Pulmonary artery endothelial cell (primary cell): Measurements from ENCODE around the gene PC. TPM values are rescaled to one million over a fixed set of nuclear protein-coding genes. Genes with fewer than 3 reads are reported as not detected.

Experiments
- DNase-seq: peaks from one replicate; pipeline ENCODE4 v3.0.0-alpha.2; 2011; ENCODE audit warnings: low read depth, low spot score
- total RNA-seq: library from RNA; depleted of rRNA; stranded (reverse); fragments of >200 nt; gene quantifications from 2 replicates; pipeline ENCODE4 v1.2.3, GENCODE V29; 2014

Gene PC
- total RNA-seq, 1 donor from 2014 or later: 6.9 TPM

DNA sequence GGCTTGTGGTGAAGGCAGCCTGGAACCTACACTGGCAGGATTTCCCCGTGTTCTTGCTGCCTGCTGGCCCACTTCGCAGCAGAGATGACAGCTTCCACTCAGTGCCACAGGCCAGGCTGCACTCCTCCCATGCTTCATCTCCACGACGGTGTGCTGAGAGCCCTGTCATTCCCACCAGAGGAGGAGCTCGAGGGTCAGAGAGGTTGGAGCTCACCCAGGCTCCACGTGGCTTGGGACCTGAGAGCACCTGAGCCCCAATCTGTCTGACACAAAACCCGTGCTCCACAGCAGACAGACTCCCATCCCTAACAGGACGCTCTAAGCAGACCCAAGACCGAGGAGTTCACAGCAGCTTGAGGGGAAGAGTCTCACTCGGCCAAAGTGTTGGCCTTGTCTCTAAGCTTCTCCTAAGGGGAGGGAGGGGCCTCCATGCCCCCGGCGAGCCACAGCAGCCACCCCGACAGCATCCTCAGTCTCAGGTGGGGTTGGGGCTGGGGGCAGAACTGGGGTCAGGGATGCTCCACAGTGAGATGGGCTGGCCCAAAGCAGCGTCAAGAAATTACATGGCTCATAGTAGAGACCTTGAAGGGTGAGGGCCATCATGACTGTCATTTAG is 90.7 kb downstream of the PC start:
- DNase-seq: no peak

DNA sequence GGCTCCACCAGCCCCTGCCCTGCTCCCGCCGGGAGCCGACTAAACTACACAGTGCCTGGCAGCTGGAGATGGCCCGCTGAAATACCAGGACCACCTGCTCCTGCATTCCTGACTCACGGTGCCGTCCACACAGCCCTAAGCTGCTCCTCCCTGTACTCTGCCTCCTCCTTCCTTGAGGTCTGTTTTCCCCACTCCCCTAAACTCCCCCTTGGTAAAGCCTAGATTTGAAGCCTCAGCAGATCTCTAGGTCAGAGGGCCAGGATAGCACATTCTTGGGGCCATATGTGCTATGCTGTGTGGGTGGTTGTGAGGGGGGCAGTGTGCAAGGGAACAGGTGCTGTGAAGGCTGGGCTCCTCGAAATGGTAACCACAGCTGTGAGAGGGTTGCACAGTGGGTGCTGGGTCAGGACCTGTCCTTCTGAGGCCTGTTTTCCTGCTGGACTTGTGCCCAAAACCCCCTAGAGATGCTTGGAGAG is 91.6 kb downstream of the PC start:
- no peak for DNase-seq

DNA sequence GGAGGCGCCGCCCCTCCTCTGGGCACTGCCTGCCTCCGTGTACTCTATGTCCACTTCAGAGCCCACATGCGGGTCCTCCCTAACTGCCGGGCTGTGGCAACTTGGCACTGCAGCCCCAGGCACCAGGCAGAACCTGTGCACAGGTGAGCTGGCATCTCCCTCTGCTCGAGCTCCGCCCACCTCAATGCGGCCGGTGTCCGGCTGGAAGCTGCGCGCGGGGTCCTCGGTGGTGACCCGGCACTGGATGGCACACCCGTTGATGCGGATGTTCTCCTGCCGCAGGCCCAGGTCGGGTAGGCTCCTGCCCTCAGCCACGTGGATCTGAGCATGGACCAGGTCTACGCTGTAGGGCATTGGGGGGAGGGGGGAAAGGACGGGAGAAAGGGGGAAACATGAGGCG is 92.2 kb downstream of the PC start:
- DNase-seq: no peak

DNA sequence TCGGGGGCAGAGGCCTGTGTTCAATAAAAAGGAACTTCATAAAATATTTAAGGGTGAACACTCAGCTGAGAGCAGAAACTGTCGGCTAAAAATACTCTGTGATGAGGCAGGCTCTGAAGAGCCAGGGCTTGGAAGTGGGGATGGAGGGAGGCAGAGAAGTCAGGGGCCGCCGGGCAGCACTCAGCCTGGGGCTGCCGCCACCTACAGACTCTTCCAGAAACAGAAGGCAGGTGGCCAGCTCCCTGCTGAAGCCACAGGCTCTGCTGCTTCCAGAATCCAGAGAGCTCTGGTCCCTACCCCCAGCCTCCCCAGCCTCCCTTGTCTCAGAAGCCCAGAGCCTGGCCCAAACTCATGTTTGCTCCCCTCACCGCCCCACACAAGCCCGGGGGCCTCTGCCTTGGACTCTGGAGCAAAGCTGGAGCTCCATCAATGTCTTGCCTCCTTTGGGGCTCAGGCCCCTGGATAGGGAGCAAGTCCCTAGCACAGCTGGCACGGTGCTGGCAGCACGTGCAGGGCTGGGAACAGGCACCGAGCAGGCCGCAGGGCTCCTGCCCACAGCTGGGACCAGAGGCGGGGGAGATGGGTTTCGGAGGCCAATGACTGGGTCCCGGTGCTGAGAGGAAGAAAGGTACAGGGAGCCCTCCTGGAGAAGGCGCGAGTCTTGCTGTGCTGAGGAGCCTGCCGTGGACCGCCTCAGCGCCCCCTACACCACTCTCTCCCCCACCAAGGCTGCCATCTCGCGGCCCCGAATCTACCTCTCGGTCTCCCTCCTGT is 93.1 kb downstream of the PC start:
- no peak for DNase-seq

DNA sequence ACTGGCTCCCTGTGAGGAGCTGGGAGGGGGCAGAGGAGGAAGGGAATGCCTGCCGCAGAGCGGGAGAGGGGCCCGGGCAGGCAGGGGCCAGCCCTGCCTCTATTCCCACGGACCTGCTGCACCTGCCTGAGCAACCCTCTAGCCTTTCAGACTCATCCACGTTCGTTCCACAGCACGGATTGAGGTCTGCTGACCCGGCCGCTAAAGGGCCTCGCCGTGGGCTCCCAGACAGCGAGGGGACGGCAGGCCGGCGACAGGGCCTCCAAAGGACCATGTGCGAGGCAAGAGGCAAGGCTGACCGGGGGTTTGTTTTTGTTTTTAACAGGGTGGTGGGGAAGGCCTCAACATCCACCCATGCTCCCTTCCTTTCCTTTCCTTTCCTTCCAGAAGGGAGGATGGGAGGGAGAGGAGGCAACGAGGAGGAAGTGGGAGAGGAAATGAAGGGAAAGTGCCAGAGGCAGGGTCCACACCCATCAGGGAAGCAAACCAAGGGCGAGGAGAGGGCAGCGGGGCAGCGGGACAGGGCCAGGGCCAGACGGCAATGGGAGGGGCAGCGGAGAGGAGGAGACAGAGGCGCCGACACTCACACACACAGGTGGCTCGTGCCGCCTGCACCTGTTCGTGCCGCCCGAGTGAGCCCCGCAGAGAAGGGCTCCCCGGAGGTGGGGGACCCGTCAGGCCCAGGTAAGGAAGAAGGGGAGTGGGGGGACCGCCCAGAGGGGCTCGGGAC is 93.8 kb downstream of the PC start:
- DNase-seq: no peak

DNA sequence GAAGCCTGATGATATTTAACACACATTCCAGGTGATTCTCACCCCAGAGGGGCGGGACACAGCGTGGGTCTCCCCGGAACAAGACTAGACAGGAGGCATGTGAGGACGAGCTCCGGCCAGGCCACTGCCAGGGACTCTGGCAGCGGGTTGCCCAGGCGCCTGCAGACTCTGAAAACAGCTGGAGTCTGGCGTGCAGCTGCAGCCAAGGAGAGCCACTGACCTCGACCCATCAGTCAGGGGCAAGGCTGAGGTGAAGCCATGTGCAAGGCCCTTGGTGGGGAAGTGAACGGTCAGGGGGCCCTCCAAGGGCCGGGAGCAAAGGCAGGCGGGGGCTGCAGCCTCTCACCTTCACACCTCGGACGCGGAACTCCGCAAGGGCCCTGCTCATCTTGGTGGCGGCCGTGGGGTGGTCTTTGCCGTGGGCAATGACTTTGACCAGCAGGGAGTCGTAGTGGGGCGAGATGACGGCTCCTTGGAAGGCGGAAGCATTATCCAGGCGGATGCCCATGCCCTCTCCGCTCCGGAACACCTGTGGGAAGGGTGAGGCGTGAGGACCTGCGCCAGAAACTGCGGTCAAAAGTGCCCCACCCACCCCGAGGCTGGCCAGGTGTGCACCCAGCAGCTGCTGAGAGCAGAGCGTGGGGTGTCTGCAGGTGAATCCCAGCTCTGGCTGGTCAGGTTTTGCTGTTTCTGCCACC is 94.6 kb downstream of the PC start:
- DNase-seq: no peak

DNA sequence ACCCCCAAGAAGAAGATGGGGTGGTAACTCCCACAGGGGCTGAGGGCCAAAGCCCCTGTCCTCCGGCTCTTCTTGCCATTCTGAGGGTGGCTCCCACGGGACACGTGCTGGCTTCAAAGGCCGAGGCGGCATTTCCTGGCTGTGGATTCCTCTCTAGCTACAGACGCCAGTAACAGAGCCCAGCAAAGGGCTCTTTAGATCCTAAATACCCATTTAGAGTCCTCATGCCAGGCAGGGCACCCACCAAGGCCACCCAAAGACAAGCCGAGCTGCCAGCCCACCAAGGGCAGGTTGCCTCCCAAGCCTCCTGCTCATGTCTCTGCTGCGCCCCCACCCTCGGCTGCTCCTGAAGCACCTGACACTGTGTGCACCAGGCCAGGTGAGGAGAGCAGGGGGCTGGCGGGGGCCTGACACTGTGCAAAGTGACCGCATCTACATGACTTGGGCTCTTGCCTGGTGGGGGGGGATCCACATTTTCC is 95.6 kb downstream of the PC start:
- DNase-seq: no peak

DNA sequence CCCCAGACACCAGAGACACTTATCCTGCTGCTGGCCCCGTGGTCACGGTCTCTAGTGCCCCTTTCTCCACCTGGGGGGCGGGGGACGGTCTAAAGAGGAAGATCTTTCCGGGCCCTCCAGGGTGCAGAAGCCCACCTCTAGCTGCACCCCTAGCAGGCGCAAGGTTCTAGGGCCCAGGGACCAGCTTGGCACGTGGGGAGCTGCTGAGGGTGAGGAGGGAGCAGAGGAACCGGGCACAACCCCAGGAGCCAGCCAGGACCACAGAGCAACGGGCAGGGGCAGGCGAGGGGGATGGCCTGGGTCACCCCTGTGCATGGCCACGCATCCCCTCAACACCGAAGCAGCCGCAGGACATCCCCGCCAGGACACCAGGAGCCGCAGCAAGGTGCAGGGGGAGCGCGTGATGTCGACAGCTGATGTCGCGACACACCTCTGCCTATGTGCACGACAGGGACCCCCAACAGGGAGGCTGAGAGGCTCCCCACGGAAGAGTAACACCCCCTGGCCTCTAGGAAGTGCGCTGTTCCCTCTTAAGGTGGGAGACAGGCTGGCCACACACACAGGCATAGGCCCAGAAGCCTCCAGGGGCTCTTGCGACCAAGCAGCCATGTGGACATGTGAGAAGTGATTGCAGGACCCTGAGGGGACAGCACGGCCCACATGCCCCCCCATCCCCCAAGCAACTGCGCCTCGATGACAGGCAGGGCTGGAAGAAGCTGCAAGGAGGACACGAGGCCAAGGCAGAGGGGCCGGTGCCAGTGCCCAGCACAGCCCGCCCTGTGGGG is 96.2 kb downstream of the PC start:
- no peak for DNase-seq

DNA sequence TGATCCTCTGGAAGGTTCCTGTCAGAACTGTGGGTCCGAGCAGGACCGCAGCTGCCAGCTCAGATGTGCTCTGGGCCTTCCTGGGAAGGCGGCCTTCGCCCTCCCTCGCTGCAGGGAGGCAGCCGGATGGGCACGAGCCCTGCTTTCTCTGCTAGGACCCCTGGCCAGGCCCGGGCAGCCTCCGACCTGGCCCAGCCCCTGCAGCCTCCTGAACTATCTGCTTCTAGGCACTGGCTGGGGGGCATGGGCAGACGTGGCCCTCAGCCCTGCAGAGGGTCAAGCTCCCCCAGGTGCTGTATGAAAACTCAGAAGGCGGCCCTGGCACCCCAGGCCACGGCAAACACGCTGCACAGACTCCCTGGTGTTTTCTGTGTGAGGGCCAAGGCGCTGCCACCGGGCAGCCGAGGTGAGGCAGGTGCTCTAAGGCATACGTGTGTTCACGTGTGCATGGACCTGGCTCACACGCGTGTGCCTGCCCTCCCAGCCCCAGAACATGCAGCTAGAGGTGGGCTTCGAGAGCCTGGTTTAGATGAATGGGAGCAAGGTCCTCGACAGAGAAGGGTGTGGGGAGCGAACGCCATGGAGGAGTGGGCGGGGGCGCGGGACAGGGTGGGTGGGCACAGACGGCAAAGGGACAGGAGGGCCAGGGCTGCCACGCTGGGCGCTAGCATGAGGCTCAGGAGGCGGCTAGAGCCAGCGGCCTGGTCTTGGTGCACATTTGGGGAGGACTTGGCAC is 97.0 kb downstream of the PC start:
- DNase-seq: no peak

DNA sequence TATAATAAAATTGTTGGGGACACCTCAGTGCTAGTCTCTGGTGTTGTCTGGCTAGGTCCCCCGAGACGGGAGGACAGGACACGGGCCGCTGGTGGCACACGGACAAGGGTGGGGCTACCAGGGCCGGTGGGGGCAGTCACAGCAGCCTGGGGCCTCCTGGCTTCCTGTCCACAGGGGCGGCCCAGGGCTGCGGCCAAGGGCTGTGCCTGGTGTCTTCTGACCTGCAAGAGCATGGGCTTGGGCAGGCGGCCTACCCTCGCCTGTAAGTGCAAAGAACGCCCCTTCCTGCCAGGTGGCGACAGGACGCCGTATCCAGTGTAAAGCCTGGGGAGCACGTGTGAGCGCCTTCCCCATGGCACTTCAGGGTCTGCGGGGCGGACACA is 97.7 kb downstream of the PC start:
- DNase-seq: no peak

DNA sequence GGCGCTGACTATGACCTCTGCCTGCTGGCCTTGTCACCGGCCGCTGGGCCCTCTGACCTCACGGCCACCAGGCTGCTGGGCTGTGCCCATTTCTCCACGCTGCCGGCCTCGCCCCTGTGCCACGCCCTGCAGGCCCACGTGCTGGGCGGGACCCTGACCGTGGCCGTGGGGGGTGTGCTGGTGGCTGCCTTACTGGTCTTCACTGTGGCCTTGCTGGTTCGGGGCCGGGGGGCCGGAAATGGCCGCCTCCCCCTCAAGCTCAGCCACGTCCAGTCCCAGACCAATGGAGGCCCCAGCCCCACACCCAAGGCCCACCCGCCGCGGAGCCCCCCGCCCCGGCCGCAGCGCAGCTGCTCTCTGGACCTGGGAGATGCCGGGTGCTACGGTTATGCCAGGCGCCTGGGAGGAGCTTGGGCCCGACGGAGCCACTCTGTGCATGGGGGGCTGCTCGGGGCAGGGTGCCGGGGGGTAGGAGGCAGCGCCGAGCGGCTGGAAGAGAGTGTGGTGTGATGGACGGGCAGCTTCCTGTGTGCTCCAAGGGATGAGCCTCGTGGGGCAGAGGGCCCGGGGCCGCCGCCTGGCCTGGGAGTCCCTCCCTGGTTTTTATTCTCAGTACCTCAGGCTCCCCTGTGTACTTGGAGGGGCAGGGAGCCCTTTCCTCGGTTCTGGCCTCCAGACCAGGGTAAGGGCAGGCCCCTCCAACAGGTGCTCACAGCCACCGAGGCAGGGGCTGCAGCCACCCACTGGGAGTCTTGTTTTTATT is 98.3 kb downstream of the PC start:
- DNase-seq: no peak

DNA sequence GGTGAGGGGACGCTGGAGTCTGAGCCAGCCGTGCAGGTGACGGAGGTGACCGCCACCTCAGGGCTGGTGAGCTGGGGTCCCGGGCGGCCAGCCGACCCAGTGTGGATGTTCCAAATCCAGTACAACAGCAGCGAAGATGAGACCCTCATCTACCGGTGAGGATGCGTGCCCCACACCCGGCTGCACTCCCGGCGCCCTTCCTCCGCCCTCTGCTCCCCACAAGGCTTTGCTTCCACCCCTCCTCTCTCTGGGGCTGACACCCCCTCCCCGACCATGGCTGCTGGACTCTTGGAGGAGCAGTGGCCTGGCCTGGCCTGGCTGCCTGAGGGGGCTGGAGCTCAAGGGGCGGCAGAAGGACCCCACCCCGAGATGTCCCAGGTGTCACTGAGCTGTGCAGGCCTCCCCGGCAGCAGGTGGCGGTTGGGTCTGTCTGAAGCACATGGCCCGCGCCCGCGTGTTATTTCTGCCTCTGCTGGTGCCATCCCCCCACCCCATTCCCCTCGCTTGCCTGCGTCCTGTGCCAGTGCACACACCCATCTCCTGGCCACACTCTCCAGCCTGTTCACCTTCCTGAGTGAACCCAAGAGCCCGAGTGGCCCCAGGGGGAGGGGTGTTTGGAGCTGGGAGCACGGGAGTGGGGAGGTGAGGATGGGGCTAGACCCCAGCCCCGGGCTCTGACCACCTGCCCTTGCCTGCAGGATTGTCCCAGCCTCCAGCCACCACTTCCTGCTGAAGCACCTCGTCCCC is 99.1 kb downstream of the PC start:
- DNase-seq: no peak

DNA sequence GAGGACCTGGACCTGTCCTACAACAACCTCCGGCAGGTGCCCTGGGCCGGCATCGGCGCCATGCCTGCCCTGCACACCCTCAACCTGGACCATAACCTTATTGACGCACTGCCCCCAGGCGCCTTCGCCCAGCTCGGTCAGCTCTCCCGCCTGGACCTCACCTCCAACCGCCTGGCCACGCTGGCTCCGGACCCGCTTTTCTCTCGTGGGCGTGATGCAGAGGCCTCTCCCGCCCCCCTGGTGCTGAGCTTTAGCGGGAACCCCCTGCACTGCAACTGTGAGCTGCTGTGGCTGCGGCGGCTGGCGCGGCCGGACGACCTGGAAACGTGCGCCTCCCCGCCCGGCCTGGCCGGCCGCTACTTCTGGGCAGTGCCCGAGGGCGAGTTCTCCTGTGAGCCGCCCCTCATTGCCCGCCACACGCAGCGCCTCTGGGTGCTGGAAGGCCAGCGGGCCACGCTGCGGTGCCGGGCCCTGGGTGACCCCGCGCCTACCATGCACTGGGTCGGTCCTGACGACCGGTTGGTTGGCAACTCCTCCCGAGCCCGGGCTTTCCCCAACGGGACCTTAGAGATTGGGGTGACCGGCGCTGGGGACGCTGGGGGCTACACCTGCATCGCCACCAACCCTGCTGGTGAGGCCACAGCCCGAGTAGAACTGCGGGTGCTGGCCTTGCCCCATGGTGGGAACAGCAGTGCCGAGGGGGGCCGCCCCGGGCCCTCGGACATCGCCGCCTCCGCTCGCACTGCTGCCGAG is 99.8 kb downstream of the PC start:
- no peak for DNase-seq

DNA sequence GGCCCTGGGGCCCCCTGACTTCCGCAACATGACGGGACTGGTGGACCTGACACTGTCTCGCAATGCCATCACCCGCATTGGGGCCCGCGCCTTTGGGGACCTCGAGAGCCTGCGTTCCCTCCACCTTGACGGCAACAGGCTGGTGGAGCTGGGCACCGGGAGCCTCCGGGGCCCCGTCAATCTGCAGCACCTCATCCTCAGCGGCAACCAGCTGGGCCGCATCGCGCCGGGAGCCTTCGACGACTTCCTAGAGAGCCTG is 100.3 kb downstream of the PC start:
- DNase-seq: no peak

DNA sequence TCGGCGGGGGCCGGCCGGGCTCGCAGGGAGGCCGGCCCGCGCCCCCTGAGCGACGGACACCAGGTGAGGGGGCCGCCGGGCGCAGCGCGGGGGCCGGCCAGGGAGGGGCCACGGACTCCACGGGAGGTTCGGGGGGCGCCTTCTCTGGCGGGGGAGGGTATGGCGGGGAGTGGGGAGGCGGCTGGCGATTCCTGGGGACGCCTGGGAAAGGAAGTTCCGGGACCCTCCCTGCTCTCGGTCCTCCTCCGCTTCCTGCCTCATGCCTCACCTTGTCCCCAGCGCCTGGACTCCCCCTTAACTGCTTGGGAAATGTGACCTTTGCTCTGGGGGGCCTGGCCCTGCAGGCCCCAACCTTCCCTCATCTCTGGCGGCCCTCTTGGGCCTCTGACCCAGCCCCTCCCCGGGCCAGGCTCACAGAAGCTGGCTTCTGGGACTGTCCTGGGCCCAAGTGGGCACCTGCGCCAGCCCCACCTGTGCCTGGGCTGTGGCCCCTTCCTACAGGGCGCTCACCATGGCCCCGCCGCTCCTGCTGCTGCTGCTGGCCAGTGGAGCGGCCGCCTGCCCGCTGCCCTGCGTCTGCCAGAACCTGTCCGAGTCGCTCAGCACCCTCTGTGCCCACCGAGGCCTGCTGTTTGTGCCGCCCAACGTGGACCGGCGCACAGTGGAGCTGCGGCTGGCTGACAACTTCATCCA is 100.8 kb downstream of the PC start:
- no peak for DNase-seq

DNA sequence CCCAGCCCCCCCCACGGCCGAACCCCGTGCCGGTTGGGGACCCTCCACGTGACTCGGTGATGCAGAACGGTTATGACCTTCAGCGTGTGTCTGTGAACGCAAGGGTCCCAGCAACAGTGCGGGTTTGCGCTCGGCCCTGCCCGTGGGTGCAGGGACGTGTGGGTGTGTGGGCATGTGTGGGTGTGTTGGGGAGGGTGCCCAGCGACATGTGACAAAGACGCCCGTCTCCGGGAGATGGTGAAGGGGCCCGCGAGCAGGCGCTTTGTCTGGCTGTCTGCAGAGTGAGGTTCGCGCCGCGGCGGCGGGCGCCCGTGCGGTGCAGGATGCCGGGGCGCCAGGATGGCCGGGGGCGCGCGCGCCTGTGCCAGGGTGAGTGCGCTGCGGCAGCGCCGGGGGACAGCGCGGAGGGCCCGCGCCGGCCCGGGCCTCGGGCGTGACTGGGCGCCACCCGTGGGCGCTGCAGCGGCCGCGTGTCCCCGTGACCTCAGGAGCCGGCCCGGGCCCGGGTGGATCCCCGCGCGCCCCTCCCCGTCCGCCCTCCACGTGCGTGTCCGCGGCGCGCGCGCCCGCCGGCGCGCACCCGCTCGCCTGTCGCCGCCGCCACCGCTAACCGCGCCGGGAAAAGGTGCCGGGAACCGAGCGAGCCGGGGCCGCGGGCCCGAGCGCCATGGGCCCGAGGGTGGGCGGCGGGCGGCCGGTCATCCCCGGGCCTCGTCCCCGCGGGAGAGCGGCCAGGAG is 101.5 kb downstream of the PC start, which contains the start of gene LRFN4:
Gene LRFN4, plus strand, starts transcription at position 569 of the 738 bp plus-strand sequence. CDS start 681 bp downstream, outside the sequence.
- DNase-seq: no peak
